ENCODE measurements around the gene ATP9A.

The ATP9A gene

GRCh38 chr20:51720854-51721253 lies 47.3 kb downstream of the ATP9A start:
- TF ChIP-seq CTCF (IDR thresholded peaks at IDR 0.05; ENCODE audit: low read depth, low read length, missing control alignments) = no peak
- H3K4me3 ChIP-seq (ENCODE audit: low read depth, low read length) = no peak overlapping the region
- DNase-seq (ENCODE audit: low read depth) = no peak

- no peak for TF ChIP-seq CTCF (IDR thresholded peaks at IDR 0.05; ENCODE audit: low read depth, low read length, missing control alignments)
- H3K4me3 ChIP-seq (ENCODE audit: low read depth, low read length) = no peak overlapping the region
- DNase-seq (ENCODE audit: low read depth) = no peak
Observed at GRCh38 chr20:51720384-51720783, 47.8 kb downstream of the ATP9A start.

GRCh38 chr20:51715856-51716185 lies 52.4 kb downstream of the ATP9A start:
- no peak for DNase-seq (ENCODE audit: low read depth)
- no peak overlapping the region for H3K4me3 ChIP-seq (ENCODE audit: low read depth, low read length)
- no peak for TF ChIP-seq CTCF (IDR thresholded peaks at IDR 0.05; ENCODE audit: low read depth, low read length, missing control alignments)

- no peak overlapping the region for H3K4me3 ChIP-seq (ENCODE audit: low read depth, low read length)
- no peak for DNase-seq (ENCODE audit: low read depth)
- no peak for TF ChIP-seq CTCF (IDR thresholded peaks at IDR 0.05; ENCODE audit: low read depth, low read length, missing control alignments)
Observed at GRCh38 chr20:51715163-51715855, 52.9 kb downstream of the ATP9A start.

- H3K4me3 ChIP-seq (ENCODE audit: low read depth, low read length) = no peak overlapping the region
- no peak for TF ChIP-seq CTCF (IDR thresholded peaks at IDR 0.05; ENCODE audit: low read depth, low read length, missing control alignments)
- DNase-seq (ENCODE audit: low read depth) = no peak
Observed at GRCh38 chr20:51713213-51713598, 55.0 kb downstream of the ATP9A start.

- H3K4me3 ChIP-seq (ENCODE audit: low read depth, low read length) = no peak overlapping the region
- no peak for TF ChIP-seq CTCF (IDR thresholded peaks at IDR 0.05; ENCODE audit: low read depth, low read length, missing control alignments)
- no peak for DNase-seq (ENCODE audit: low read depth)
Observed at GRCh38 chr20:51712501-51713212, 55.5 kb downstream of the ATP9A start.

GRCh38 chr20:51711426-51711825 lies 56.8 kb downstream of the ATP9A start:
- TF ChIP-seq CTCF (IDR thresholded peaks at IDR 0.05; ENCODE audit: low read depth, low read length, missing control alignments) = no peak
- no peak for DNase-seq (ENCODE audit: low read depth)
- no peak overlapping the region for H3K4me3 ChIP-seq (ENCODE audit: low read depth, low read length)
